Esophagus squamous epithelium (tissue), 4 donors: ENCODE results near the gene ISOC1.

Experiments
- CTCF ChIP-seq, 6 experiments: fragments of 450-650 bp in 4 of 6; fragments of 200-600 bp in 2 of 6; sonication (generic) in 2 of 6; IDR thresholded peaks; one replicate each; pipeline ENCODE4 v1.5.1; 2016 to 2019; ENCODE audit warnings: antibody characterized with exemption in 6 of 6, mild to moderate bottlenecking in 4 of 6, moderate library complexity in 4 of 6
- POLR2A ChIP-seq, 4 donors: fragments of 450-650 bp; IDR thresholded peaks; one replicate each; pipeline ENCODE4 v1.6.1; 2017; ENCODE audit warnings: antibody characterized with exemption in 4 of 4, mild to moderate bottlenecking in 4 of 4, moderate library complexity in 3 of 4

GRCh38 chr5:129077433-129078075 lies 17.0 kb upstream of the ISOC1 start:
- TF ChIP-seq POLR2A (IDR thresholded peaks at IDR 0.05) (no peak), CTCF (IDR thresholded peaks at IDR 0.05) (no peak)
